ENCODE measurements around the gene ELOVL5.
"Not testable (repeated sequence)": the region's sequence is repeated elsewhere in the genome, so short reads cannot be mapped to it uniquely, and the experiment has no call there.

- TF ChIP-seq SP1 (IDR thresholded peaks at IDR 0.05); HDGF (IDR thresholded peaks at IDR 0.05; ENCODE audit: borderline replicate concordance); SUZ12 (IDR thresholded peaks at IDR 0.05); FOXK2 (IDR thresholded peaks at IDR 0.05); ELF4 (IDR thresholded peaks at IDR 0.05); LEF1 (IDR thresholded peaks at IDR 0.05; ENCODE audit: borderline replicate concordance); FOXM1 (IDR thresholded peaks at IDR 0.05; ENCODE audit: borderline replicate concordance); FOXA1 (IDR thresholded peaks at IDR 0.05); BHLHE40 (IDR thresholded peaks at IDR 0.05; ENCODE audit: borderline replicate concordance); ARNT (IDR thresholded peaks at IDR 0.05); L3MBTL2 (conservative IDR thresholded peaks at IDR 0.05): not testable (repeated sequence)
These were observed 31.5 kb downstream of the ELOVL5 start for GRCh38 chr6:53317299-53317698.

All from HEK293T (cell line).